ENCODE data around the gene TCF4.

TCF4 gene

GRCh38 chr18:55374741-55375140 lies 213.3 kb downstream of the TCF4 start:
- no peak for DNase-seq

- no peak for DNase-seq
Observed at GRCh38 chr18:55372209-55372608, 215.8 kb downstream of the TCF4 start.

DNA sequence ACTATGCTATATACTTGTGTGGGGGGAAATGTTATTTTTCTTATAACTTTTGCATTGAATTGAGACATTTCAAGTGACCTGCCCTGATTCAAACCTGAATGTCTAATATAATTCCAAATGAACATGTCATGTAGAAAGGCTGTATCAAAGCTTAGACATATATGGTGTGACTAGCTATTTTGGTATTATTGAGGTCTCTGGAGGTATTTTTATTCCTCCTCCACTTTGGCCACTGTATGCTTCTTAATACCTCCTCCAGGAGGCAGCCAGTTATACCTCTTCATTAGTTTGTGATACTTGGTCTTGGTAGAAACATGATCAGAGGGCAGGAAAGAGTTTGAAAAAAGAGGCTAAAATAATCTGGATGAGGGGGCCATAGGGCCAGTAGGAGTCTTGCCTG lies 217.1 kb downstream of the TCF4 start:
- no peak for DNase-seq

- no peak for DNase-seq
Observed at GRCh38 chr18:55369346-55369745, 218.6 kb downstream of the TCF4 start.

DNA sequence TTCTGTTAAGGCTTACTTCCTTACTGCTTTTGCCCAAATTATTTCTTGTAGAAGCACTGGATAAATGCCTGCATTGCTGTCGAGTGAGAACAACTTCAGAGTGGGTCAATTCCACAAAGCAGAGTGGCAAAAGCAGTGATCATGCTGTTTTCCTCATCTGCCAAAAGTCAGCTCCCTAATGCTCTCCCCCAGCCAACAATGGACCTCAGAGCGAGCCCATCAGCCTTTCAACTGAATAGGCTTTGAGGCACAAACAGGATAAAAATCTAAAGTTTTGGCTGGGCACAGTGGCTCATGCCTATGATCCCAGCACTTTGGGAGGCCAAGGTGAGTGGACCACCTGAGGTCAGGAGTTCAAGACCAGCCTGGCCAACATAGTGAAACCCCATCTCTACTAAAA lies 222.7 kb downstream of the TCF4 start:
- no peak for DNase-seq

DNA sequence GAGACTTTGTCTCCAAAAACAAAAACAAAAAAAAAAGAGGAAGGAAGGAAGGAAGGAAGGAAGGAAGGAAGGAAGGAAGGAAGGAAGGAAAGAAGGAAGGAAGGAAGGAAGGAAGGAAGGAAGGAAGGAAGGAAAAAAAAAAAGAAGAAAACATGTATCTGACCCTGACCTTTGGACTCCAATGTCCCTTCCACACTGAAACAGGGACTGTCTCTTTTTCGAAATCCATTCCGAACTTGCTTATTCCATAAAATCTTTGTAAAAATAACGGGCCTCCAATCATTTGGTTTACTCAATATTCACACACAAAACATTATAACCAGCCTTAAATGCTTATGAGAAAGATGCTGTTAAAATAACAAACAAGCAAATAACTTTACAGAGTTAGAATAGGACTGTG lies 225.7 kb downstream of the TCF4 start:
- DNase-seq, result no peak

GRCh38 chr18:55361492-55362250 lies 226.3 kb downstream of the TCF4 start:
- no peak for DNase-seq

DNA sequence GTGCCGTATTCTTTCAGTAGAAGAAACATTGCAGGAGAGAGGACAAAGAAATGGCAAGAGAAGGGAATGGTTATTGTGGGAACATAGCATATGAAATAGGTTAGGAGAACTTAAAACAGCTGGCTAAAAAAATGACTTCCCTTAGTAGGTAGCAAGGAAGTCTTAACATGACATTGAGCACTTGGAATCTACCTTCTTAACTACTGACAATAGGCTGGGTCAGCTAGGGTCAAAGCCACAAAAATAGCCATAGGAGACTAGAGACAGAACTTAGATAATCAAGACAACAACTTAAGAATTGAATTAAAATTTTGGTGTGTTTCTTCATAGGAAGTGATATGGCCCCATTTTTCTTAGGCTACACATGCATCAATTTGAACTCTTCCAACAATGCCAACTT lies 227.9 kb downstream of the TCF4 start:
- DNase-seq, result no peak

DNA sequence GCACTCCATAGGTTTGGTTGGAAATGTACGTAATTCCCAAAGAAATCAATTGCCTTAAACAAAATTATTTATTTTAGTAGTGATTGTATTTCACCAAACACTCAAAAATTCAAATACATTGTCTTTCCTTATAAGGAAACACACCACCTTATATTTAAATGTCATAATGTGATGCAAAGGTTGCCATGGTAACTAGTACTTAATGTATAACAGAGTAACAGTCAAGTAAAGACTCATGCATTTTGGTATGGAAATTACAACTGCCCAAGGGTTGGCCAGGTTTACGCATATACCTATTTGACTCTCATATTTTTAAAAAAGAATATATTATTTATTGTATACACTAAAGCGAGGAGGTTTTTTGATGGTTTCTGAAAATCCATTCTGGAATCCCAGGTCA lies 231.2 kb downstream of the TCF4 start:
- no peak for DNase-seq

GRCh38 chr18:55355223-55355622 lies 232.8 kb downstream of the TCF4 start:
- DNase-seq, result no peak

- no peak for DNase-seq
Observed at GRCh38 chr18:55354795-55355194, 233.2 kb downstream of the TCF4 start.

DNA sequence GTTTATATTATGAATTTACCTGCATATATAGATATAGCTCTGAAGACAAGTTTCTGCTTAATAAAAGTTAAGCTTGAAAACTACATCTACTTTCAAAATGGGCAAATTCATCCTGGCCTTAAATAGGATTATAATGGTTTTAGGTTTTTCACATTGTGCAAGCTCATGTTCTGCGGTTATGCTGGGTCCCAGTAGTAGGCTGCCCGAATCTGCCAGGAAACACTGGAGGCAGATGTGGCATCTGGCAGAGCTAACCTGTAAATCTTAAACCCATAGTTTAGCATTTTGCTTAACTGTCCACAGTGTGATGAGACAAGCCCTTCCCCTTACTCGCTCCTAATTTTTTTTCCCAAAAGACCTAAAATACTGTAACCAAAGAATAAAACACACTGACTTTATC lies 234.2 kb downstream of the TCF4 start:
- peak; percentile 4 to 8 for DNase-seq

- no peak for DNase-seq
Observed at GRCh38 chr18:55353391-55353790, 234.6 kb downstream of the TCF4 start.

- DNase-seq, result no peak
Observed at GRCh38 chr18:55351980-55352714, 235.8 kb downstream of the TCF4 start.

DNA sequence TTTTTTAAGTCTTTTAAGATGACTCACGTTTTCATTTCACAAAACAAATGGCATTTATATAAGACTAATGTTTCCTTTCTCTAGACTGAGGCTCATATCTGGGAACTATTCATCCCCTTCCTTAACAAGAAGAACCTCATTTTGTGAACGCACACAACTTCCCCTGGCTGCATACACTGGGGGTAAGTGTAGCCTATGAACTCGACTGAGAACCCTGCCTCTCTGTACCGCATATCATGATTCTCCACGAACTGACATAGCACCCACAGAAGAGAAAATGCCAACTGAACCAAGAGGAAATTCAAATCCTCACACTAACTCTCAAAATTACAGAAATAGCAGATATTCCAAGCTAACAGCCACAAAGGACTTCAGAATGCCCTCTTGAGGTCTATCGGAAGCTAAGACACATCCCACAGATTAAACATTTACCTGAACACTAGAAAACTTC lies 236.7 kb downstream of the TCF4 start:
- DNase-seq, result no peak

GRCh38 chr18:55349685-55350084 lies 238.3 kb downstream of the TCF4 start:
- DNase-seq, result no peak

- DNase-seq, result no peak
Observed at GRCh38 chr18:55346961-55347740, 240.8 kb downstream of the TCF4 start.

DNA sequence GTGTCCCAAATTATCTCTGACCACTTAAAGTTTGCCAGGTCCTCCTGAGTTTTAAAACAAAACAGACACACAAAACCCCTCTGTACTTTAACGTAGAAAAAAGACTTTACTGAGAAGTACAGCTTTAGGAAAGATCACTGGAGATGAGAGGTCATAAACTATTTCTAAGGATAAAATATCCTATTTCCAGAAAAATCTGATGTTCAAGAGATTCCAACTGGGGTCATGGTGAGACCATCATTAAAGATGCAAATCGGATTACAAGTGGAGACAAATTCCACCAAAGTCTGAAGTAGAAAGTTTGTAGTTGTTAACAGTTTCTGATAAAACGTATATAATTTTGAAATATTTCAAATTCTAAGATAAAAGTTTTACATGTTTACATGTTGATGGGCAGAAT lies 241.6 kb downstream of the TCF4 start:
- DNase-seq, result no peak

DNA sequence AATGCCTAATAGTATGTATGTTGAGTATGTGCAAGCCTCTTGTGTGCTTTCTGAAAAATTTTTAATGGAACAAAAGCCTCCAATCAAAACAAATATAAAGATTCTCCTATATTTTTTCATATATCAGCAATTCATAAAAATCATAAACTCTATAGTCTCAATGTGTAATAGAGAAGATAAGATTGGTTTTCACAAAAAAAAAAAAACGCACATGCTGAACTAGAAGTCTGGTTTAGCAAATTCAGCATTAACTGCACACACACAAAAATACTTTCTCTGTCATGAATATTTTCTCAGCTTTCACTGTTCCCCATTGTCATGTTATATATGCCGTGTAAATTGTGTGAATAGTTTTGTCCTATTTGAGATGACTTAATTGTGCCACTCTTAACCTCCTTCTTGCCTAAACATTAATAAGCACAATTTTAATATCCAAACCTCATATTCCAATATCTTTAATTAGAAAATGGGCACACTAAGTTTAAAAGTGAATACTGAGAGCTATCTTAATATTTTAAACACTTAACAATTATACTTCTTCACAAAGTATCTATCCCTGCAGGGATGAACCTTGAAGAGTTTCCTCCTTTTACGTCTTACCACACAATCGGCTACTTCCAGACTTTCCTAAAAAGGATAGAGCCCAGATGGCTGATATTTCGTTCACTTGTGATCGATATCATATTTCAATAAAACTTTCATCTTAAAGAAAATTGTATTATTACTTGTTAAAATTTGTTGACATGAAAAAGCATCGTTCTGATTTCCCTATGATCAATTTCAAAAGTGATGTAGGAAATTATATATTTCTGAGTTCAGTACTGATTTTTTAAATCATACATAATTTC lies 242.7 kb downstream of the TCF4 start:
- no peak for DNase-seq

GRCh38 chr18:55343396-55344073 lies 244.5 kb downstream of the TCF4 start:
- DNase-seq, result peak; percentile 41 to 46

DNA sequence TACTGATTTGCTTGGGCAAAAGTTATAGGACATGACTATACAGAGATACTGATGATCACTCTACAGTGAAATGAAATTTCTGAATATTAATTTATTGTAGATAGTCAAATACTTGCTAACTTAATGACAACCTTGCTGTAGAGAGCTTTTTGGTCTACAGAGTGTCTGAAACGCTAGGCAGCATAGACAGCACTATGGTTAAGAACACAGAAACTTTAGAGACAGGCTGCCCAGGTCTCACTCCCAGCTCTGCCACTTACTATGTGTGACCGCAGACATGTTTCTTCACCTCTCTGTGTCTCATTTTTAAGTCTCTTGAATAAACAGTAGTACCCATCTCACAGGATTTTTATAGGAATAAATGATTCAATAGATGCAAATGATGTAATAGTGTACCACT lies 247.0 kb downstream of the TCF4 start:
- DNase-seq, result no peak

DNA sequence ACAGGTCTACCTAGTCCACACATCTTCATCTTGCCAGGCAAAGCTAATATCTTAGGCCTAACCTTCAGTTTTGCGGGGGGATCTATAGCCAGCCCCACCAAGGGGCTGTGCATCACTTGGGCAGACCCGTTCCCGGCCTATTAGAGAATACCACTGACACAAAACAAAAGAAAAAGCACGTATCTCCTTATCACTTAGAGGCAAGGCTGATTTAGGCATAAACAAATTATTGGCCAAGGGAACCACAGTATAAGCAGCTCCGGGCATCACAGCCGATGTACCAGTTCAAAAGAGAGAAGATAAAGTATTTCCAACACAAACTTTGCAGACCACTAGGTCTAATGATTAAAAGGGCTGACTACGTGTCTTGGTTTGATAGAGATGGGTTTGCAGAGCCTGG lies 248.0 kb downstream of the TCF4 start:
- no peak for DNase-seq
